SKM-1 treated with dmso at 0.1 percent for 144 hours (cell line): Measurements from ENCODE around the gene EYA2.
A peak's percentile ranks its signal among the peaks of the same experiment; 100 is the strongest.
"Not testable (repeated sequence)": the region's sequence is repeated elsewhere in the genome, so short reads cannot be mapped to it uniquely, and the experiment has no call there.

Experiments
- DNase-seq: peaks from one replicate; lab custom pipeline; 2025; ENCODE audit not compliant: unreplicated experiment; lab: John Stamatoyannopoulos, UW

Gene EYA2

GRCh38 chr20:46929902-46930301 is 35.3 kb downstream of the EYA2 start:
- DNase-seq: no peak

GRCh38 chr20:46930640-46931339 is 36.1 kb downstream of the EYA2 start:
- no peak for DNase-seq

GRCh38 chr20:46931699-46932098 is 37.1 kb downstream of the EYA2 start:
- DNase-seq: no peak

DNA sequence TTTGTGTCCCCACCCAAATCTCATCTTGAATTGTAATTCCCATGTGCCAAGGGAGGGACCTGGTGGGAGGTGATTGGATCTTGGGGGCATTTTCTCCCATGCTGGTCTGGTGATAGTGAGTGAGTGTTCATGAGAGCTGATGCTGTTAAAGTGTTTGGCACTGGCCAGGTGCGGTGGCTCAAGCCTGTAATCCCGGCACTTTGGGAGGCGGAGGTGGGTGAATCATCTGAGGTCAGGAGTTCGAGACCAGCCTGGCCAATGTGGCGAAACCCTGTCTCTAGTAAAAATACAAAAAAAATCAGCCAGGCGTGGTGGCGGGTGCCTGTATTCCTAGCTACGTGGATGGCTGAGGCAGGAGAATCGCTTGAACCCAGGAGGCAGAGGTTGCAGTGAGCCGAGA is 37.8 kb downstream of the EYA2 start:
- not testable (repeated sequence) for DNase-seq

DNA sequence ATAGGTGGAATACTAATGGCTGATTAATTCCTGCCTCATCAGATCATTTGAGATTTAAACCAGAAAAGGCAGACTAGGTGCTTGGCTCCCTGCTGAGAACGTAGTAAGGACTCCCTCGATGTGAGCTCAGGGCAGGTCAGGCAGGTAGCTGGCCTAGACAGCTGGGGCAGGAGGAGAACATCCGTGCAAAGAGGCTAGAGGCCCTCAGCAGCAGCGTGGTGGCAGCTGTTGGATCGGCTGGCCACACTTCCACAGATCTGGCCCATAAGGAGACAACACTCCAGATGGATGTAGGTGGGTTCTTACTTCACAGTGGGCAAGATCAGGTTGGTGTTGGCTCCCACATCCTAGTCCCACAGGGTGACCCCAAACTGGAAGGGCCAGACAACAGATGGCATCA is 38.5 kb downstream of the EYA2 start:
- no peak for DNase-seq

- no peak for DNase-seq
Measured at GRCh38 chr20:46934746-46935287, 40.2 kb downstream of the EYA2 start.

DNA sequence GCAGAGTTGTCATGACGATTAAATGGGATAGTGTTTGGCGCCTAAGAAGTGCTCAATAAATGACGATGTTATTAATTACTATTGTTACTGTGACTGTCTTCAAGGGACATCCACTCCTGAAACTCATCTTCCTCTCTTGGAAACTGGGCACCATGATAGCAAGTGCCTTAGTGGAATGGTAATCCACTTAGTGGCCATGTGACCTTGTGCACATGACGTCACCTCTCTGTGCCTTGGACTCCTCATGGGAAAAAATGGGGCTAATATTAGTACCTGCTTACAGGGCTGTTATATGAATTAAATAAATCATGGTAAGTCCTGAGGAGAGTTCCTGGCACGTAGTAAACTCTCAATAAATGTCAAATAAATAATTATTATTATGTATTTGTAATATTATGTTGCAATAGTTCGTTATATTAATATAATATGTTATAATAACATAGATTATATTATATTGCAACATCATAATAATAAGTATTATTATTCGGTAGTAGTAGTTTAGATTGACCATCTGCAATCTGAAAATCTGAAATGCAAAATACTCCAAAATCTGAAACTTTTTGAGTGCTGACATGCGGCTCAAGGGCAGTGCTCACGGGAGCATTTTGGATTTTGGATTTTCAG is 40.9 kb downstream of the EYA2 start:
- no peak for DNase-seq

GRCh38 chr20:46936415-46937156 is 41.9 kb downstream of the EYA2 start:
- DNase-seq: no peak

DNA sequence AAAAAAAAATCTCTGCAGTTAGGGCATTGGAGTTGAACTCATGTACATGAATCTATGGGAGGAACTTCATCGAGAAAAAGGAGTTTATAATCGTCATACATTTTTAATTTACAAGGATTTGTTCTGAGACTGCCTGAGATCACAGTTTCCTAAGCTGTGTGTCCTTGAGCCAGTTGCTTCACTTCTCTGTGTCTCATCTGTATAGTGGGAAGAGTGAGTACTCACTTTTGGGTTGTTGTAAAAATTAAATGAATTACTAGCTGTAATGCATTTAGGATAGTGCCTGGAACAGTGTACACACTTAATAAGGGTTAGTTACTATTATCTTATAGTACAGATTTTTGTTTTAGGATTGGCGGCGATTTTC is 42.5 kb downstream of the EYA2 start:
- no peak for DNase-seq

GRCh38 chr20:46937533-46938226 is 43.0 kb downstream of the EYA2 start:
- no peak for DNase-seq

DNA sequence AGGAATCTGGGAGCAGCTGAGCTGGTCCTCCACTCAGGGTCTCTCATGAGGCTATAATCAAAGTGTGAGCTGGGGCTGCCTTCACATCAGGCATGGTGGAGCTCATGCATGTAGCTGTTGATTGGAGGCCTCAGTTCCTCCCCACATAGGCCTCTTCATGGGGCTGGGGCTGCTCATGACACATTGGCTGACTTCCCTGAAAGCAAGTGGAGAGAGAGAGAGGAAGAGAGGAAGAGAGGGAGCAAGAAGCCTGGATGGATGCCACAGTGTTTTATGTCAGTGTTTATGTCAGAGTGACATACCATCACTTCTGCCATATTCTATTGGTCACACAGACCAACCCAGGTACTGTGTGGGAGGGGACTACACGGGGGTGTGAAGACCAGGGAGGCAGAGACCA is 43.8 kb downstream of the EYA2 start:
- no peak for DNase-seq

- peak; percentile 7 for DNase-seq
Measured at GRCh38 chr20:46939031-46939965, 44.7 kb downstream of the EYA2 start.

DNA sequence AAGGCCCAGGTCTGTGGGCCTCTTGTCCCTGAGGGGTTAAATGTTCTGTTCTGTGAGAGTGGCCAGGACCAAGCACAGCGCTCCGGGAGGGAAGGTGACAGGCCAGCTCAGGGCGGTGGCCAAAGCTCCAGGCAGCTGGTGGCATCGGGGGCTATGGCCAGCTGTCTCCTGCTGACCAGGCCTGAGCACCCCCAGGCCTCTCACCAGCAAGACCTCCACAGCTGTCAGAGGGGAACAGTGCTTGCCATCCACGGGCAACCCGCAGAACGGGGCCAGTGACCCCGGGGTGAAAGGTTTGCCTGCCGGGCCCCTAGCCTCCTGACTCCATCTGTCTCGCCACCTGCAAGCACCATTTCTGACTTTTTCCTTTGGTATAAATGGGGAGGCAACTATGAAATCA is 46.0 kb downstream of the EYA2 start:
- DNase-seq: no peak

- no peak for DNase-seq
Measured at GRCh38 chr20:46941404-46941803, 46.8 kb downstream of the EYA2 start.

- DNase-seq: no peak
Measured at GRCh38 chr20:46943861-46944591, 49.4 kb downstream of the EYA2 start.

DNA sequence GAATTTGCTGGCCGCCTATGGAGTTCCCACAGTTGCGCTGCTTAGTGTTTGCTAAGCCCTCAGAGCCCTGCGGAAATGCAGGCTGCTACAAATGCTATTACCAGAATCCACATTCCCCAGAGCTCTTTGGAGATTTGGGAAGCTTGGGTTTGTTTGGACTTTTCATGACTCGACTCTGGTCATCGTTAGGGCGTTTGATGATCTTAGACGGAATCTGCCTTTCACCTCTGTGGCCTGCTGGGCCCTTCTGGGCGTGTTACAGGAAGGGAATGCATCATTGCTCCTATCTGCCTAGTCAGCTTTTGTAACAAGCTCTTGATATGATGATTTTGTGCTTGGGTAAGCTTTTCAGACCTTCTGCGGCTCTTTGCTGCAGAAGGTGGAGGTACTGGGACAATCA is 50.8 kb downstream of the EYA2 start:
- DNase-seq: no peak

DNA sequence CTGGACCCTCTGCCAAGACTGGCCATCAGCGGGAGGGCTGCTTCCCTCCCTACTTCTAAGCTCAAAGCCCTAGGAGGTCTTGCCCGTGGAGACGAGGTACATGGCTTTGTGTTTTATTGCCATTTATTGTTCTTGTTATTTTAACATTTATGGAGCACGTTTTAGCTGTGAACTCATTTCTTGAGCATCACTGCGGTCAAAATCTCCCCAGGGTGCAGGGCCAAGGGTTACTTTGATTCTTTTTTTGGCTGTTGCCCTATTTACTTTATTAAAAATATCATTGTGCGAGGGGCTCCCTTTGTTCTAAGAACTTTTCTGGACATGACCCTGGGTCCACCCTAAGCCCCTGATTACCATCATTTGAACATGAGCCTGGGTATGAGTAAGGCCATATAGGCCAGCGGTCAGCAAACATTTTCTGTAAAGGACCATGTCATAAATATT is 51.6 kb downstream of the EYA2 start:
- no peak for DNase-seq

- DNase-seq: no peak
Measured at GRCh38 chr20:46946796-46947195, 52.2 kb downstream of the EYA2 start.

DNA sequence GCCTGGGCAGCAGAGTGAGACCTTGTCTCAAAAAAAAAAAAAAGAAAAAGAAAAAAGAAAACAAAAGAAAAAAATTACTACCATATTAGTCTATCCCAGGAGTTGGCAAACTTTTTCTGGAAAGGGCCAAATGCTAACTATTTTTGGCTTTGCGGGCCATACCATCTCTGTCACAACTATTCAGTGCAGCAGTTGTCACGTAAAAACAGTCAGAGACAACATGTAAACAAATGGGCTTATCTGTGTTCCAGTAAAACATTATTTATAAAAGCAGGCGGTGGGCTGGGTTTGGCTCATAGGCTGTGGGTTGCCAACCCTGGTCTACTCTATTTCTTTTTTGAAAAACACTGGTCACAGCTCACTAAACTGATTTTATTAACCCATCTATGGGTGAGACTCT is 53.4 kb downstream of the EYA2 start:
- no peak for DNase-seq

- no peak for DNase-seq
Measured at GRCh38 chr20:46951405-46951804, 56.8 kb downstream of the EYA2 start.
